ENCODE results near the gene ADPRS.

GRCh38 chr1:36115931-36116330 lies 27.2 kb downstream of the ADPRS start:
- TF ChIP-seq CTCF (IDR thresholded peaks at IDR 0.05) (no peak), EZH2phosphoT487 (IDR thresholded peaks at IDR 0.05) (no peak)
